GM12865 (cell line): ENCODE measurements around the gene WIZ.

Source experiments
- DNase-seq: peaks from one replicate; pipeline ENCODE4 v3.0.0; 2010; ENCODE audit warnings: low read depth
- H3K4me3 ChIP-seq: 2 replicates; pipeline ENCODE4 v1.5.1; 2011; ENCODE audit warnings: mild to moderate bottlenecking, low read depth, low read length, control low read depth
- CTCF ChIP-seq: IDR thresholded peaks from 2 replicates; pipeline ENCODE4 v1.5.1; 2011; ENCODE audit warnings: low read length, control low read depth, low read depth, inconsistent platforms; ENCODE audit not compliant: insufficient read depth; ENCODE audit errors: missing control alignments

Gene WIZ

GRCh38 chr19:15427350-15427700, 22.4 kb downstream of the WIZ start:
- DNase-seq = no peak
- no peak overlapping the region for H3K4me3 ChIP-seq
- TF ChIP-seq CTCF = no peak

GRCh38 chr19:15426485-15427349, 23.0 kb downstream of the WIZ start:
- no peak for DNase-seq
- H3K4me3 ChIP-seq = no peak overlapping the region
- TF ChIP-seq CTCF = no peak

GRCh38 chr19:15425321-15425950, 24.3 kb downstream of the WIZ start:
- TF ChIP-seq CTCF = no peak
- no peak overlapping the region for H3K4me3 ChIP-seq
- DNase-seq = no peak

- no peak for TF ChIP-seq CTCF
- no peak overlapping the region for H3K4me3 ChIP-seq
Measured at GRCh38 chr19:15424692-15425272, 25.0 kb downstream of the WIZ start.

GRCh38 chr19:15424121-15424520, 25.6 kb downstream of the WIZ start:
- no peak overlapping the region for H3K4me3 ChIP-seq
- no peak for DNase-seq
- no peak for TF ChIP-seq CTCF

More at GRCh38 chr19:15424692-15425272, 25.0 kb downstream of the WIZ start:
- DNase-seq = no peak

GRCh38 chr19:15423130-15423529, 26.6 kb downstream of the WIZ start:
- TF ChIP-seq CTCF = no peak
- no peak for DNase-seq
- no peak overlapping the region for H3K4me3 ChIP-seq
